Stomach smooth muscle (tissue), 2 donors: ENCODE measurements around the gene KLHL40.

ENCODE experiments used
- H3K27ac ChIP-seq: one replicate; pipeline ENCODE4 v1.7.0; 2013; ENCODE audit warnings: mild to moderate bottlenecking, low read length, inconsistent platforms
- H3K27me3 ChIP-seq, 2 donors: one replicate each; pipeline ENCODE4 v1.7.0; 2013; ENCODE audit warnings: low read length in 2 of 2; ENCODE audit not compliant: insufficient read depth in 2 of 2, control insufficient read depth in 1 of 2
- H3K36me3 ChIP-seq, 2 donors: one replicate each; pipeline ENCODE4 v1.7.0; 2013; ENCODE audit warnings: low read length in 2 of 2; ENCODE audit not compliant: control insufficient read depth in 2 of 2, insufficient read depth in 2 of 2
- H3K4me1 ChIP-seq: one replicate; pipeline ENCODE4 v1.7.0; 2013; ENCODE audit warnings: low read length; ENCODE audit not compliant: control insufficient read depth, insufficient read depth
- H3K4me3 ChIP-seq, 2 donors: one replicate each; pipeline ENCODE4 v1.7.0; 2013; ENCODE audit warnings: low read length in 2 of 2
- H3K9ac ChIP-seq, 2 donors: one replicate each; pipeline ENCODE4 v1.7.0; 2013; ENCODE audit warnings: low read length in 2 of 2, mild to moderate bottlenecking in 1 of 2
- H3K9me3 ChIP-seq, 2 donors: one replicate each; pipeline ENCODE4 v1.7.0; 2013; ENCODE audit warnings: low read length in 2 of 2; ENCODE audit not compliant: control insufficient read depth in 2 of 2
- donor health status: healthy.
- donor health status: Pancreatic carcinoma.

Gene KLHL40

DNA sequence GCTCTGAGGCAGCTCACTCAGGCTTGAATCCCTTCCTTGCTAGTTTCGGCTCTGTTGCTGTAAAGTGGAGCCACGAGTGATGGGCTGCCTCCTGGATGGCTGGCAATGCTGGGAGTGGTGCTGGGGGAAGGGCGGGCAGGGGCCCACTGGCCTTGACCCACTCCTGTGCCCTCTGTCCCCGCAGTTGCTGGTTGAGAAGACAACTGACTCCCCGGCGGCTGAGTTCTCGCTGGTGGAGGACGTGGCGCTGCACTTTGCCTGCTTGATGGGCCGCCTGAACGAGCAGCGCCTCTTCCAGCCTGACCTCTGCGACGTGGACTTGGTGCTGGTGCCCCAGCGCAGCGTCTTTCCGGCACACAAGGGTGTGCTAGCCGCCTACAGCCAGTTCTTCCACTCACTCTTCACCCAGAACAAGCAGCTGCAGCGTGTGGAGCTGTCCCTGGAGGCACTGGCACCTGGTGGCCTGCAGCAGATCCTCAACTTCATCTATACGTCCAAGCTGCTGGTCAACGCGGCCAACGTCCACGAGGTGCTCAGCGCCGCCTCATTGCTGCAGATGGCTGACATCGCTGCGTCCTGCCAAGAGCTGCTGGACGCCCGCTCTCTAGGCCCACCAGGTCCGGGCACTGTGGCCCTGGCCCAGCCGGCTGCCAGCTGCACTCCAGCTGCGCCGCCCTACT, 27.1 kb upstream of the KLHL40 start:
- Histone ChIP-seq H3K9me3 (no peaks in the 10 kb centered on the region), H3K4me3 (no peak overlapping the region), H3K36me3 (peaks cover 0 to 9% of the 10 kb centered on the region in 2 donors), H3K9ac (no peak overlapping the region), H3K27me3 (no peaks in the 10 kb centered on the region), H3K4me1 (peaks cover 52% of the 10 kb centered on the region), H3K27ac (peak overlapping the region; percentile 18)

DNA sequence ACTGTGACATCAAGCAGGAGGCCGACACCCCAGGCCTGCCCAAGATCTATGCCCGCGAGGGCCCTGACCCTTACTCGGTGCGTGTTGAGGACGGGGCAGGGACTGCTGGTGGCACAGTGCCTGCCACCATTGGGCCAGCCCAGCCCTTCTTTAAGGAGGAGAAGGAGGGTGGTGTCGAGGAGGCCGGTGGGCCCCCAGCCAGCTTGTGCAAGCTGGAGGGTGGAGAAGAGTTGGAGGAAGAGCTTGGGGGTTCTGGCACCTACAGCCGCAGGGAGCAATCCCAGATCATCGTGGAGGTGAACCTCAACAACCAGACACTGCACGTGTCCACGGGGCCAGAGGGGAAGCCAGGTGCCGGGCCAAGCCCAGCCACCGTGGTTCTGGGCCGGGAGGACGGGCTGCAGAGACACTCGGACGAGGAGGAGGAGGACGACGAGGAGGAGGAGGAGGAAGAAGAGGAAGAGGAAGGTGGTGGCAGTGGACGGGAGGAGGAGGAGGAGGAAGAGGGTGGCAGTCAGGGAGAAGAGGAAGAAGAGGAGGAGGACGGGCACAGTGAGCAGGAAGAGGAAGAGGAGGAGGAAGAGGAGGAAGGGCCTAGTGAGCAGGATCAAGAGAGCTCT, 26.5 kb upstream of the KLHL40 start:
- H3K36me3 ChIP-seq = peaks cover 0 to 9% of the 10 kb centered on the region in 2 donors

DNA sequence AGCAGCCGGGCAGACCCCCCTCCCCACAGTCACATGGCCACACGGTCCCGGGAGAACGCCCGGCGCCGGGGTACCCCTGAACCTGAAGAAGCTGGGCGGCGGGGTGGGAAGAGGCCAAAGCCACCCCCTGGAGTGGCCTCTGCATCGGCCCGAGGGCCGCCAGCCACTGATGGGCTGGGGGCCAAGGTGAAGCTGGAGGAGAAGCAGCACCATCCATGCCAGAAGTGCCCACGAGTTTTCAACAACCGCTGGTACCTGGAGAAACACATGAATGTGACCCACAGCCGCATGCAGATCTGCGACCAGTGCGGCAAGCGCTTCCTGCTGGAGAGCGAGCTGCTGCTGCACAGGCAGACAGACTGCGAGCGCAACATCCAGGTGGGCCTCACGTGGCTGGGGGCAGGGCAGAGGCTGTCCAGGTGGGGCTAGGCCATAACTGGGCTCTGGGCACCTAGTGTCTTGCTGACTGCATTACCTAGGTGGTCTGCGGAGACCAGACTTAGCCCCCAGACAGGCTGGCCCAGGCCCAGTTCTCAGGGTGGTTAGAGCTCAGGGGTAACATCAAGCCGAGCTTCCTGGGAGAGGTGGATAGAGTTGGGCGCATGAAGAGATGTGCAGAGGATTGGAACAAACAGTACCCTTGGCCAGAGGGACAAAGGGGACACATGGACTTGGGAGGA, 25.7 kb upstream of the KLHL40 start:
- H3K4me3 ChIP-seq = no peak overlapping the region
- H3K4me1 ChIP-seq = peaks cover 45% of the 10 kb centered on the region
- no peaks in the 10 kb centered on the region for H3K9me3 ChIP-seq
- no peaks in the 10 kb centered on the region for H3K27me3 ChIP-seq
- H3K9ac ChIP-seq = no peak overlapping the region
- H3K27ac ChIP-seq = peak overlapping the region; percentile 46
- H3K36me3 ChIP-seq = peaks cover 0 to 9% of the 10 kb centered on the region in 2 donors

More for the DNA sequence above, 26.5 kb upstream of the KLHL40 start:
- Histone ChIP-seq H3K27ac (no peak overlapping the region), H3K9me3 (no peaks in the 10 kb centered on the region), H3K4me3 (no peak overlapping the region), H3K9ac (no peak overlapping the region), H3K27me3 (no peaks in the 10 kb centered on the region), H3K4me1 (peaks cover 46% of the 10 kb centered on the region)

DNA sequence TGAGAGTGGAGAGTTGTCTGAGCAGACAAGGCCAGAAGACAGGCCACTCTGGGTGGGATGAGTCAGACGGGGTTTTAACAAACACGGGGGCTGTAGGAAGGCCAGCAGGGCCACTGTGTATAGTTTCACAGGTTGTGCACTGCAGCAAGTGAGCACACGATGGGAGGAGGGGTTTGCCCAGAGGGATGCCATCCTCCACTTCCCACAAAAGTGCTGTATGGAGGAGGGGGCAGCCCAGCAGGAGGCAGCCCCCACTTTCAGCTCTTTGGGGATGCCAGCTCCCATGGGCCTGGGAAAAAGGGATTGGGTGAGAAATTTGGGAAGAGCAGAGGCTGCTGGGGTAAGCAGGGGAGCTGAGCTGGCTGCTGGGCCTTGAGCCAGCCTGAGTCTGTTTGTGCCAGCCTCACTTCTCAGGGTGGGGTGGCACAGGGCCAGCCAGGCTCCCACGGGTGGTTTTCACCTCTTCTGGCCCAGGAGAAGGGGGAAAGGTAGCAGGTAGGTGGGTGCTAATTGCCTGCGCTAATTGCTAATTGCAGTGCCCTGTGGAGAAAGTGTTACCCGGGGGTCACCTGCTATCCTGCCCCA, 25.1 kb upstream of the KLHL40 start:
- H3K27ac ChIP-seq = peak overlapping the region; percentile 46
- no peak overlapping the region for H3K4me3 ChIP-seq
- H3K36me3 ChIP-seq = peaks cover 0 to 9% of the 10 kb centered on the region in 2 donors
- H3K27me3 ChIP-seq = no peaks in the 10 kb centered on the region
- H3K9me3 ChIP-seq = no peaks in the 10 kb centered on the region
- peaks cover 41% of the 10 kb centered on the region for H3K4me1 ChIP-seq
- no peak overlapping the region for H3K9ac ChIP-seq

DNA sequence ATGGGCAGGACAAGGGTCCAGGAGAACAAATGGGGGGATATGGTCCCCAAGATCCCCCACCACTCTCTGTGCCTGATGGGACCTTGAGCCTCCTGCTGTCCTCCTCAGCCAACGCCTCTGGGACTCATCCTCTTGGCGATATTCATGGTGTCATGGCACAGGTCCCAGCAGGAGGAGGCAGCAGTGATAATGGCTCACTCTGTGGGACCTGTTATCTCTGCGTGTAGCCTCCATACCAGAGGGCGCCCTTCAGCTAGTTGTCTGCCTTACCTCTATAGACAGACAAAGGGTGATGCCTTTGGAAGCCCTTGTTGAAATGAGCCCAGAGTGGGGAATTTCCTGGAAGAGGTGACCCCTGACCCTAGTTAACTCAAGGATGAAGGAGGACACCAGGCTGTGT, 24.4 kb upstream of the KLHL40 start:
- H3K27me3 ChIP-seq = no peaks in the 10 kb centered on the region
- peaks cover 40% of the 10 kb centered on the region for H3K4me1 ChIP-seq

DNA sequence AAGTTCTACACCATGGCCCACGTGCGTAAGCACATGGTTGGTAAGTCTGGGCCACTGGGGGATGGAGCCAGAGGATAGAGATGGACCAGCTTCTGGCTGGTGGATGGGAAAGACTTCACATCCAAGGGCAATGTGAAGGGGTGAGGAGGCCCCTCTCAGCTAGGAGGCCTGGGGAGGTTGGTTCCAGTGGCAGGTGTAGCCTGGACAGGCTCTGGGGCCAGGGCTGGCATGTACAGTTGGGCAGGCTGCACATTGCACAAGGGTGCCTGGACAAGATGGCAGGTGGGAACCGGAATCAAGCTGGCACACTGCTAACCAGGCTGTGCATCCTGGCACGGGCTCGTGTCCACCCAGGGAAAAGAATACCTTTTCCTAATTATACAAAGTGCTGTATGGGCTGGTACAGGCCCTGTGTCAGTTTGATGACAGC, 23.7 kb upstream of the KLHL40 start:
- Histone ChIP-seq H3K27ac (no peak overlapping the region), H3K4me1 (peaks cover 42% of the 10 kb centered on the region), H3K27me3 (no peaks in the 10 kb centered on the region), H3K9ac (no peak overlapping the region), H3K4me3 (no peak overlapping the region), H3K36me3 (peaks cover 0 to 9% of the 10 kb centered on the region in 2 donors), H3K9me3 (no peaks in the 10 kb centered on the region)

More for the DNA sequence above, 24.4 kb upstream of the KLHL40 start:
- H3K9me3 ChIP-seq = no peaks in the 10 kb centered on the region
- no peak overlapping the region for H3K4me3 ChIP-seq
- no peak overlapping the region for H3K9ac ChIP-seq
- peaks cover 0 to 9% of the 10 kb centered on the region in 2 donors for H3K36me3 ChIP-seq
- H3K27ac ChIP-seq = no peak overlapping the region

DNA sequence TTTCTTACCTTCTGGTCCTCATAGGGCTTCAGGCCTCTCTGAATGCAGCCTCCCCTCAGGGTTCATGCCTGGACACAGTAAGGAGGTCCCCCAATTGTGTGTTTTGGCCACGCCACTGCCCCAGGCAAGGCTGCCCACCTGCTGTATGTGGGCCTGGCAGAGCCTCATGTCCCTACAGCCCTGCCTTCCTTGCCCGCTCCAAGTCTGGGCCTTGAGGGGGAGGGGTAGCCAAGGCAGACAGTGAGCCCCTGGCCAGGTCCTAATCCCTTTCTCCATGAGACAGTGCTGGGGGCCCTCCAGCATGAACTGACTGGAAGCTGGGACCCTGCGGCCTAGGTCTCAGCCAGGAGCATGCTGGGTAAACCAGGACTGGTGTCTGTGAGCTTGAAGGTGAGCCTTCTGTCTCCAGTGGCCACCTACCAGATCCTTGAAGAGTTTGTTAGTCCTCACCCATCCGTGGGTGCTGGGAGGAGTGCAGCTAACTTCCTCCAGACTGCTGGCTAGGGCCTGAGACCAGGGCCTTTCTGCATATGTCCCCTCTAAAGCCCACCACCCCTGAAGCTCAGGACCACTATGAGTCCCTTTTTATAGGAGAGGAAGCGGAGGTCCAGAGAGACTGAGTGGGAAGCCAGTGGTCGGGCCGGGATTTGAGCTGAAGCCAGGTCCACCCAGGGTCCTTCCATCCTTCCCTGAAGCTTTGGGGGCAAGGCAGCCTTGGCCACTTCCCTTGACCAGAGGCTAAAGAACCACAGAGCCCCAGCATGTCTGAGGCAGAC, 23.1 kb upstream of the KLHL40 start:
- no peaks in the 10 kb centered on the region for H3K27me3 ChIP-seq
- H3K36me3 ChIP-seq = peaks cover 0 to 7% of the 10 kb centered on the region in 2 donors
- no peaks in the 10 kb centered on the region for H3K9me3 ChIP-seq
- peaks cover 42% of the 10 kb centered on the region for H3K4me1 ChIP-seq
- H3K27ac ChIP-seq = no peak overlapping the region
- H3K9ac ChIP-seq = no peak overlapping the region
- H3K4me3 ChIP-seq = no peak overlapping the region

DNA sequence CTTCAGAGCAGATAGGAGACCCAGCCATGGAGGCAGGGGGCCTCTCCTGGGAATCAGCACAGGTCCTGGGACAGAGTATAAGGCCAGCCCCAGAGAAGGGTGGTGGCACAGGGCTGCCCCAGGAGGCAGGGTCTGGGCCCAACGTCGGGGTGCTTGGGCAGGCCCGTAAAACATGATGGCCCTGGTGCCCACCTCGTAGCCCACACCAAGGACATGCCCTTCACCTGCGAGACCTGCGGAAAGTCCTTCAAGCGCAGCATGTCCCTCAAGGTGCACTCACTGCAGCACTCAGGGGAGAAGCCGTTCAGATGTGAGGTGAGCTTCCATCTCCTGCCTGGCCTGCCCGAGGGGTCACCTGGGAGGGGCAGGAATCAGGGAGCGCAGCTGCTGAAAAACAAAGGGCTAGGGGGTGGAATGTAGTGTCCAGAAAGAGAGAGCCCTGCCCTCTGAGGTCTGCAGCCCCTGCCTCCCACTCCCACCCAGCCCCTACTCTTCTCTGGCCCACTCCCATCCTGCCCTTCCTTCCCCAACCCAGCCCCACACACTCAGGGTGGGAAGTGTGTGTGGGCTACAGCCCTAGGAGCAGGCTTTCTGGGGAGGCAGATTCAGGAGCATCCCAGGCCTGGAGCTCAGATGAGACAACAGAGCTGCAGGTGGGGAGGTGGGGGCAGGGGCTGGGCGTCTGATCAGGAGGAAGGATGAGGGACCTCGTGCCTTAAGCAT, 22.4 kb upstream of the KLHL40 start:
- Histone ChIP-seq H3K27ac (no peak overlapping the region), H3K4me3 (no peak overlapping the region), H3K36me3 (peaks cover 0 to 7% of the 10 kb centered on the region in 2 donors), H3K4me1 (peaks cover 50% of the 10 kb centered on the region), H3K27me3 (no peaks in the 10 kb centered on the region), H3K9ac (no peak overlapping the region), H3K9me3 (no peaks in the 10 kb centered on the region)

DNA sequence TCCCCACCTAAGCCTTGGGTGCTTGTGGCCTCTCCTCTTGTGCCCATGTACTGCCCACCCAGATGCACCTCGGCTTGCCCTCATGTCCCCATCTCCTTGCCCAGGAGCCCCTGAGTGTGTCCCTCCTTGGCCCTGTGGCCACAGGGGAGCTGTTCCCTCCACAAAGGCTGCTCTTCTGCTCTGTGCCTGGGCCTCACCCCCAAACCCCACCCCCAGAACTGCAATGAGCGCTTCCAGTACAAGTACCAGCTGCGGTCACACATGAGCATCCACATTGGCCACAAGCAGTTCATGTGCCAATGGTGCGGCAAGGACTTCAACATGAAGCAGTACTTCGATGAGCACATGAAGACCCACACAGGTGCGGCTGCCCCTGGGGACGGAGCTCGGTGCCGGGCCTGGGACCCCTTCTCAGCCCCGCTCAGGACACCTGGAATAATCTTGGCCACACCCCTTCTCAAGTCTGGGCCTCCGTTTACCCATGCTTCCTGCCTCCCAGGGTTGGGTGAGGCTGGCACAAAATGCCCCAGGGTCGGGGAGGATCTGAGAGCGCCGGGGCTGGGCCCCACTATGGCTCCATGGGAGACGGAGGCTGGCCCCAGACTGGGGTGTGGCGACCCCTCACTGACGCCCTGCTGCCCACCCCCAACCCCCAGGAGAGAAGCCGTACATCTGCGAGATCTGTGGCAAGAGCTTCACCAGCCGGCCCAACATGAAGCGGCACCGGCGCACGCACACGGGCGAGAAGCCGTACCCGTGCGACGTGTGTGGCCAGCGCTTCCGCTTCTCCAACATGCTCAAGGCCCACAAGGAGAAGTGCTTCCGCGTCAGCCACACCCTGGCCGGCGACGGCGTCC, 21.5 kb upstream of the KLHL40 start:
- Histone ChIP-seq H3K9ac (no peak overlapping the region), H3K27me3 (no peaks in the 10 kb centered on the region), H3K4me1 (peaks cover 52% of the 10 kb centered on the region), H3K4me3 (no peak overlapping the region), H3K27ac (no peak overlapping the region), H3K9me3 (no peaks in the 10 kb centered on the region), H3K36me3 (peaks cover 0 to 3% of the 10 kb centered on the region in 2 donors)
